ENCODE results near the gene STAP1.

STAP1 gene

DNA sequence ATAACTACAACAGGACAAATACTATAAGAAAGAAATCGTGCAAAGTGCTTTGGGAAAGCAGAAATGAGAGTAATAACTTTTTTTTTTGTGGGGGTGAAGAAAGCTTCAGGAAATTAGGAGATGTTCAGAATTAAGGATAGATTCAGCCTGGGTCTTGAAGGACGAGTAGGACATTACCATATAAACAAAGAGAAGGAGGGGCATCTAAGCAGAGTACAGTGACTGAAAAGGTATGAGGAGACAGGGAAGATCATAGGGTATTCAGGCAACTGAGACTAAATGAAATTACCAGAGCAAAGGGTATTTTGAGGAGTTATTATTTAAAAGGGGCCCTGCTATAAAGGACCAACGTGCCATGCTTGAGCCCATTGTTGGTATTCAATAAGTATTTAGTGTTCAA is 3.1 kb upstream of the STAP1 start:
- no peak for DNase-seq (ENCODE audit: low read depth in 2 of 2)

DNA sequence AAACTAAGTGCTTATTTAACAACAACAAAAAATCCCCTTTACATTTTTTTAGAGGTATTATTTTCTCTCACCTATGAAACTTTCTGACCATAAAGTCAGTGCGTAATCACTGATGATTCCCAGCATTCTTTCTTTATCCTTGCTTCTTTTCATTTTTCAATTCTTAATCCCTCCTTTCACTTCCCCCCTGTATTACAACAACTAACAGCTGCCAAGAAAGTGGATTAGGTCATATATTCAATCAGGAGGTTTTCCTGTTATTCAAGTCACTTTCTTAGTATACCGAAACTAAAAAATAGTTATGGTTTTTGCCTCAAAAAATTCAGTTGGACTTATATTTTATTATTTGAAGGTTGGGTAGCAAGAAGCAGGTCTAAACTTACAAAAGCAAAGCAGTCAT is 2.1 kb upstream of the STAP1 start:
- no peak for DNase-seq (ENCODE audit: low read depth in 2 of 2)

DNA sequence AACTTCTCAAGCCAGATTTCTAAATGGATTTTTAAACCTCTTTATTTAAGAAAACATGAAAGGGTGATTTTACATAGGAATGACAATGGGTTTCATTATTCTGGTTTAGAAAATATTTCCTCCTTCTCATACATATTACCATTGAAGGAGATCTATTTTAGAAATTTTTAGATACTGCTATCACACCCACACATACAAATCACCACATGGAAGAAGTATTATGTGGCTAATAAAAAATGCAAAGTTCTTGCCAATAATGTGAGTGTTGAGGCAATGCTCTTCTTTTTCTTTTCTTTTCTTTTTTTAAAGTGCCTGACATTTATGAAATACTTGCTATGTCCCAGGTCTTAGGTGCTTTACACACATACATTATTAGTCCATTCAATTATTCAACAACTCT is 6.8 kb downstream of the STAP1 start:
- DNase-seq (ENCODE audit: low read depth in 2 of 2) = no peak

DNA sequence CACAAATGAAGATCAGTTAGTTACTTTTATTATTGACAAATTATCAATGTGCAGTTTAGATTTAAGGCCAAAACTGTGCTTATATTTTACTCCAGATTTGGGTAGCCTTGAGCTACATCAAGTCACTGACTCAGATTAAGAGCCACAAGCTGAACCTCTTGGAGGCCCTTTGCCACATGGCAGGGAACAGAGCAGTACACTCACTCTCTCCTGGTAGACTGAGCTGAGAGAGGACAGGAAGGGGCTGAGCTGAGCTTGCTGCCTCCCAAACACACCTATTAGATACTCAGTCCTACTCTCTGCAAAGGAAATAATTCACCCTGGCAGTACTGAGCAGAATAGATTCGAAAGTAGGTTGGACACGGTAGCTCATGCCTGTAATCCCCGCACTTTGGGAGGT is 7.8 kb downstream of the STAP1 start:
- no peak for DNase-seq (ENCODE audit: low read depth in 2 of 2)

DNA sequence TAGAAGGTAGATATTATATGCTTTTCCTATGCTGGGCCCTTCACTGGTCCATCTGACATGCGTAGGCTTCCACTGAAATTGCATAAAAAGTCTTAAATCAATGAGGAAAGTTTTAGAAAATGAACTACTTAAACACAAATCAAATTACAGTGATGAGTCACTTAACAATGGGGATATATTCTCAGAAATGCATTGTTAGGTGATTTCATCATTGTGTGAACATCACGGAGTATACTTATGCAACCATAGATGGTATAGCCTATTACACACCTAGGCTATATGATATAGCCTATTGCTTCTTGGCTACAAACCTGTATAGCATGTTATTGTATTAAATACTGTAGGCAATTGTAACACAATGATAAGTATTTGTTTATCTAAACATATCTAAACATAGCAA is 10.3 kb downstream of the STAP1 start:
- DNase-seq (ENCODE audit: low read depth in 2 of 2) = no peak

DNA sequence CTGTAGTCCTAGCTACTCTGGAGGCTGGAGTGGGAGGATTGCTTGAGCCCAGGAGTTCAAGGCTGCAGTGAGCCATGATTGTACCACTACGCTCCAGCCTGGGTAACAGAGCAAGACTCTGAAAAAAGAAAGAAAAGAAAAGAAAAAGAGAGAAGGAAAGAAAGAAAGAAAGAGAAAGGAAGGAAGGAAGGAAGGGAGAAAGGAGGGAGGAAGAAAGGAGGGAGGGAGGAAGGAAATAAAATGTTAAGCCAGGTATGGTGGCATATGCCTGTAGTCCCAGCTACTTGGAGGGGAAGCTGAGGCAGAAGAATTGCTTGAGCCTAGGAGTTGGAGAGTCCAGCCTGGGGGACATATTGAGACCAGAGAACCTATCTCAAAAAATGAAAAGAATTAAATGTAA is 12.0 kb downstream of the STAP1 start:
- no peak for DNase-seq (ENCODE audit: low read depth in 2 of 2)

DNA sequence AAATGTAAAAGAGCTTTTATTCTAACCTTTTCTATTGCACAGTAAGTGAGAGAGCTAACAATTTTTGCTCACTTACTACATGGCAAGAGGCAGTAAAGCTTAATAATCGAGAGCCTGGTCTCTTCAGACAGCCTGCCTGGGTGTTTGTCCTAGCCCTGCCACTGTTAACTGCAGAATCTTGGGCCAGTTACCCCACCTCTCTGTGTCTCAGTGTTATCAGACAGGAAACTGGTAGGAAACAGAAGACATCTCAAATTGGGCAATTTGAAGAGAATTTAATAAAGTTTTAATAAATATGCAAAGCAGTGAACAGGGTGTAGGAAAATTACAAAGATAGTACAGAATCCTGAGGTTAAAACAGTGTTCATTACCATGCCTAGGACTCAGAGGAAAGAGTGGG is 13.4 kb downstream of the STAP1 start:
- DNase-seq (ENCODE audit: low read depth in 2 of 2) = no peak

DNA sequence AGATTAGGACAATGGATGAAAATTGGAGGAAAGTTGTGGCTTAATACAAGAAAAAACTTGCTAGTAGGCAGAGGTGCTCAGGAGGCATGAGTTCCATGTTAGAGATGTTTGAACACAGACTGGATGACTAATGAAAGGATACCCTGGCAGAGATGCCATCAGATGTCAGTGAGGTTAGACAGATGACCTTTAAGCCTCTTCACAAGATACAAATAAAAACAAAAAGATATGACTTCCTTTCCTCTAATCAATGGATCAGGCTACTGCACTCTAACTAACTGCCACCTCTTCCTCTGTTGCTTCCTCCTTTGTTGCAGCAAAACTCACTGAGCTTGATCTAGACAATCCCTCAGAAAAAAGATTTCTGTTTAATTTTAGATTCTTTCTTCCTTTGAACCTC is 14.7 kb downstream of the STAP1 start:
- DNase-seq (ENCODE audit: low read depth in 2 of 2) = no peak

DNA sequence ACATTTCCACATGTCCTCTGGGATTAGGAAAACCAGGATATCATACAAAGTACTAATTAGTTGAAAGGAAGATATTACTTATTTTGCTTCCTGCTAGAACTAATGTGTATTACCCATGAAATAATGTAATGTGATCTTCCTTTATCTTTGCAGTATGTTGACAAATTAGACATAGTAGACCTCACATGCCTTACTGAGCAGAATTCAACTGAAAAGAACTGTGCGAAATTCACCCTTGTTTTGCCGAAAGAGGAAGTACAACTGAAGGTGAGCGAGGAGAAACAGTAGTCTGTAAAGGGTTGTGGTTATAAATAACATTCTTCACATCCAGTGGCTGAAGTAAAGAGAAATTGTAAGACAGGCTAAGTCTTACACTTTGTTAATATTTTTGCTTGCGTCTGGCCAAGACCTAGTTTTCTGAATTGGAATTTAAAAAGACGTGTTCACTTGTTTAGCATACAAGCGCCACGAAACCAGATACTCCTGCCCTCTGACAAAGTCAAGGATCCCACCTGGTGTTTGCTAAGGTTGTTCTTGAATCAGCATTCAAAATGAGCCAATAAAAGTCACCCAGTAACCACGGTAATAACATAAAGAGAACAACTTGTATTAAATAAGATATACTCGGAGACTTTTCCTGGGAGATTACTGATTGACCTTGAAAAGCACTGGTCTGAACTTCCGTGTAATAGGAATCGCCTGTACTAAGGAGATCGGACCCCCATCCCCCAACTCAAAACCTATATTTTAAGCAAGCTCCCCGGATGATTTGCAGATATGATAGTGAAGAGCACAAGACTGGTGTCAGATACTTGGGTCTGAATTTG is 16.9 kb downstream of the STAP1 start:
- DNase-seq (ENCODE audit: low read depth in 2 of 2) = no peak

DNA sequence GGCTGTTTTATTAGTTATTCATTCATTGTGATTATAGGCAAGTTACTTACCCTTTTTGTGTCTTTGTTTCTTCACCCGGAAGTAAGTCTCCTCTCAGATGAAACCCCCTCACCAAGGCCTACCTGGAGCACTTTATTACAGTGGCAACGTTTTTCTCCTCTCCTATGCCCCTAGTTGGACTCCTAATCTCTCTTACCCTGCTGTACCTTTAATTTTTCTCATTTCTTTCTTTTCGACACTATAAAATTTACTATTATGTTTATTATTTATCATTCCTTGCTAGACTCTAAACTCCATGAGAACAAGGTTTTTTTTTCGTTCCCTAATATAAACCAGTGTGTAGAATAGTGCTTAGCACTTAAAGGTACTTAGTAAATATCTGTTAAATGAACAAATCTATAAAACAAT is 17.5 kb downstream of the STAP1 start:
- no peak for DNase-seq (ENCODE audit: low read depth in 2 of 2)

DNA sequence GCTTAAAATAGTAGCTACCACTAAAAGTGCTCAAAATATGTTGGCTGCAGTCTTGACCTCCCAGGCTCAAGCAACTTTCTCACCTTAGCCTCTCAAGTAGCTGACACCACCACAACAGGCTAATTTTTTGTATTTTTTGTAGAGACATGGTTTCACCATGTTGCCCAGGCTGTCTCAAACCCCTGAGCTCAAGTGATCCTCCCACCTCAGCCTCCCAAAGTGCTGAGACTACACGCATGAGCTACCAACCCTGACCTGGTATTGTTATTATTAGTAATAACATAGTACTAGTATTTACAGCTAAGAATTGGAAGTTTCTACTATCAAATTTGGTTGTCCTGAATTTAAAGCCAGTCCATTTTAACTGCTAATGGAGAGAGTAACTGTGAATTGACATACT is 18.0 kb downstream of the STAP1 start:
- no peak for DNase-seq (ENCODE audit: low read depth in 2 of 2)

DNA sequence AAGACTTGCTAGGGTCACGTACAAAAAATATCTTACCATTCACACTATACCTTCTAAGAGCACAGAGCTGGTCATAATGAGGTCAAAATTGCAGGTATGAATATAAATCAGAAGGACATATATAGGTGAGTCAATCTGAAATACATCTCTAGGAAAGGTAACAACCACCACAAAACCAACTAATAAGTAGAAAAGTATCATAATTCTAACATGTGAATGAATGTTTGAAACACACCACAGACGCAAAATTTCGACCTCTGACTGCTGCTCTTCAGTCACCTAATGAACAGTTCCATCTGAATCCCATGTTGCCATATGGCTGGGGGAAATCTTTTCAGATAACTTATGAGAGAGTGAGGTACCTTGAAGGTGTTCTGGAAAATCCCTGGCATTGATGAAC is 22.1 kb downstream of the STAP1 start:
- no peak for DNase-seq (ENCODE audit: low read depth in 2 of 2)

DNA sequence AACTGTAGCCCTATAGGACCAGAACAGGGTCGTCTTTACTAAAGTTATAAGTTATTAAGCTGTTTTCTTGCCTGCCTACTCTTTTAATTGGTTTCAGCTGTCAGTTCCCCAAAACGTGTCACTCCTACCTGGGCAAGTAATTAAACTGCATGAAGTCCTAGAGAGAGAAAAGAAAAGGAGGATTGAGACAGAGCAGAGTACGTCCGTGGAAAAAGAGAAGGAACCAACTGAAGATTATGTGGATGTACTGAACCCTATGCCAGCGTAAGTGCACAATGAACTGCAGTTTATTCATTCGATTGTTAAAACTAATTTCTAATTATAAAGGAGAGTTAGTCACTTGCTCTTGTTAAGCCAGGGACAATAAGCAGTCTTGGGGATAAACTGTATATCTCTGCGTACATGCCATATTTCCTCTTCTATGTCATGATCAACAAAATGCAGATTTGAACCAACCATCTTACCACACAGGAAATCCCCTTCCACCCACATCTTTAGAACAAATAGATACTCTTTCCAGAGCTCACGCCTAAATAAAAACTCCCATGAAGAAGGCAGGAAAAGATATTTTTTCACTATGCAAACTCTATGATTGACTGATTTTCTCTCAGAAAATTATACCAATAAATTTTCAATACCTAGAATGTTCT is 22.8 kb downstream of the STAP1 start:
- no peak for DNase-seq (ENCODE audit: low read depth in 2 of 2)

DNA sequence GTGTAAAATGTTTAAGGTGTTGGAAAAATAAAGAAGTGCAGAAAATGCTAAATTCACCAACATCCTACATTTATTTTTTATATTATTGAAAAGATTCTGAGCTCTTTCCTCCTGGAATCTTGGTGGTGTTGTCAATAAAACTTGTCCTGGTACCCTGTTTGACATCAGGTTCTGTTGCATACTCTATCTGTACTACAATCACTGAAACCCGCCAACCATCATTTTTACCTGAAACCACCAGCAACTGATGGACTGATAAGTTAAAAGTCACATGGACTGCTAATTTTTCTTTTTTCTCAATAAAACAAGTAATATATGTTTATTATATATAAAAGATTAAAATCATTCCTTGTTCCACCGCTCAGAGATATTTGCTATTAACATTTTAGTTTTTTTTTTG is 23.4 kb downstream of the STAP1 start:
- no peak for DNase-seq (ENCODE audit: low read depth in 2 of 2)

DNA sequence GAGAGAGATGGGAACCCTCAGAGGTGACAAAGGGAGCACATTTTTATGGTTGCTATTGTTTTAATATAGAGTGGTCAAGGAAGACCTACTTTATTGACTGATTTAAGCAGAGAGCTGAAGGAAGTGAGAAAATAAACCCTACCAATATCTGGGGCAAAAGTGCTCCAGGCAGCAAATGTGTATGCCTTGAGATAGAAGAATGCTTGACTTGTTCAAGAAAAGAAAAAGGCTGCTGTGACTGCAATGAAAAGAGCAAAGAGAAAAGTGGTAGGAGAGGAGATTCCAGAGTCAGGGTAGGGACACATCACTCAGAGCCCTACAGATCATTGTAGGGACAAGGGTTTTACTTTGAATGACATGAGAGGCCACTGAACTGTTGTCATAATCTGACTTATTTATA is 26.0 kb downstream of the STAP1 start:
- no peak for DNase-seq (ENCODE audit: low read depth in 2 of 2)

DNA sequence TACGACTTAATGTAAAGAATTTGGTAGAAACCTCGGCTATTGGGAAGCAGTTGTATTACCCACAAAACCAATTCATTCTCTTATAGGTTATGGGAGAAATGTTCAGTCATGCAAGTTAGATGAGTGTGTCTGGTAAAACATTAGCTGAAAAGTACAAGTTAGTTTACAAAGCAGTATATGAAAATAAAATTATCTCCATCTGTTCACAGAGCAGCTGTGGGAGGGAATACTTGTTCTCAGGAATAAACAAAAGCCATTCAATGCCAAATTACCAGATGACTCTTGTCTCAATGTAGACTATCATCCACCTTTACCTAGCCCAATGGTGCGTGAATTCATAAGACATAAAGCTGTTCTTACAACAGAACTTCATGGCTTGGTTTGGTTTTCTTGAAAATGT is 28.6 kb downstream of the STAP1 start:
- DNase-seq (ENCODE audit: low read depth in 2 of 2) = no peak

DNA sequence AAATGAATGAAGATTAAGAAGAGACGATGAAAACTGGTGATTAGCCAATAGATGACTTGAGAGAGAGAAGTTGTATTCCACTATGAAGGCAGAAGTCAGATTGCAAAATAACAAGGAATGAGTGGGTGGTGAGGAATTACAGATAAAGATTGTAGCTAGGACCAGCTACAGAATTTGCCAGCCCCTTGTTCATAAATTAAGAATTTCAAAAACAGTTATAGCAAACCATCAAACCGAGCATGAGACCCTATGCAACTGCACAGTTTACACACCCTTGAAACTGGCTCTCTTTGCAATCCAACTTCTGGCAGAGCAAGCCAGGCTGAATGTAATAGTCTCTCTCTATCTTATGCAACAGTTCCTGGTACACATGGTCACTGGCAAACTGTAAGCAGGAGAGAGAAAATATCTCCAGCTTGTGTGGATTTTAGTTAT is 35.2 kb downstream of the STAP1 start:
- no peak for DNase-seq (ENCODE audit: low read depth in 2 of 2)

DNA sequence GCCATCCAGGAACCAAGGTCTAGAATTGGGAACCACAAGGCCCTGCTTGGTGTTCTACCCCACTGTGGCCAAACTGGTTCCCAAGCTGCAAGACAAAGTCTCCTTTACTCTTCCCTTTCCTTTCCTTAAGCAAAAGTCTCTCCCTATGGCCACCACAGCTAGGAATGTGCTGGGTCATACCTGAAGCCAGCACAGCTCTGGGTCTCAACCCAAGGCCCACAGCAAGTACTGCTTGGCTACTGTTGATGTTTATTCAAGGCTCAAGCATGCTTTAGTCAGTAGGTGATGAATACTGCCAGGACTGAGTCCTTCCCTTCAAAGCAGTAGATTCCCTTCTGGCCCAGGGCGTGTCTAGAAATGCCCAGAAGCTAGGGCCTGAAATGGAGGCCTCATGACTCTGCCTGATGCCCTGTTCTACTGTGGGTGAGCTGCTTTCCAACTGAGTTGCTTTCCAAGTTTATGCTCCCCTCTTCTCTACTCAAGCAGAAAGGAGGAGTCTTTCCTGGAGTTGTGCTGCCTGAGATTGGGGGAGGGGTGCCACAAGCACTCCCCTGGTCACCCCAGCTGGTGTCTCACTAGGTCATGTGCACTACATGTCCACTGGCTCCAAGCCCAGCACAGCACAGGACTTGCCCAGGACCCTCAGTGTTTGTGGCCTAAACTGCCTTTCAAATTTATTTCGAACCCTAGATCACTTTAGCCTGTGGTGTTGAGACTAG is 44.9 kb downstream of the STAP1 start:
- DNase-seq (ENCODE audit: low read depth in 2 of 2) = no peak

DNA sequence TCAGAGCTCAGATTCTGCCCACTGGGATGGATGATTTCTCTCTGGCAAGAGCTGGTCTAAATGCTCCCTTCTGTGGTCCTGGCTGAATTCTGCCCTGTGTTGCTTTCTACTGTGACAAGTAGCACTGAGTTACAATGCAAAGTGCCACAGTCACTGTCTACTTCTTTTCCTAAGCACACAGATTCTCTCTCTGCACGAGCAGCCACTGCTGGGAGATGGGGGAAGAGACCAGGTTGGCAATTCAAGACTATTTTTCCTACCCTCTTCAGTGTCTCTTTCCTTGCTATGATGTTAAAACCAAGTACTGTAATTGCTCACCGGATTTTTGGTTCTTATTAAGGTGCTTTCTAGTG is 45.5 kb downstream of the STAP1 start:
- DNase-seq (ENCODE audit: low read depth in 2 of 2) = no peak

DNA sequence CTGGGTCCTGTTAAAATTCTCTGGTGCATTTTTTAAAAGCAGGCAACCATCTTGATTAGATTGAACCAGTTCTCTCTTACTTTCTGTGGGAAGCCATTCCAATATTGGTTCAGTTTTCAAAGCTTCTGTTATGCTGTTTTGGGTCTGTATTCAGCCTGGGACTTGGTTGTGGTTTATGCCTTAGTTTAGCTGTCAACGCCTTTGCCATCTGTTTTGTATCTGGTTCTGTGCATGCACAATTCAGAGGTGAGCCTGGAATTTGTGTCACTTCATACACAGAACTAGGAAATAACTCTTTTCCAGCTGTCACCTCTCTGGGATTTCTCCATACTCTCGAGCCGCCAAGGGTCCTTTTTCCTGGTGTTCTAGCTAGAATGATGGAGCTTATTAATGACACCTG is 46.2 kb downstream of the STAP1 start:
- DNase-seq (ENCODE audit: low read depth in 2 of 2) = no peak

DNA sequence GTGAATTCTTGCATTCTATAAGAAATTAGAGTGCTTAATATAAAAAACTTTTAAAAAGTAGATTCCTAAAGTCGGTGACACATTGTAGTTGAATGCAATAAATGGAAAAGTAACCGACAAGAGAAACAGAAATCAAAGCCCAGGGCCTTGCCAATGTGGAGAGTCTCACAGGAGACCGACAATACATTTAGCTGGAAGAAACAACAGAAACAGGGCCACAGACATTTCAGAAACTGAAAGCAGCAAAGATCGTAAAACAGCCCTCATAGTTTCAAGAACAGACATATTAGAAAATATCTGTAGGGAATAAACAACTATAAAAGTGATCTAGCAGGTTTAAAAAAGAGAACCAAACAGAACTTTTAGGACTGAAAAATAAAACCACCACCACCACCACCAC is 49.5 kb downstream of the STAP1 start:
- no peak for DNase-seq (ENCODE audit: low read depth in 2 of 2)

DNA sequence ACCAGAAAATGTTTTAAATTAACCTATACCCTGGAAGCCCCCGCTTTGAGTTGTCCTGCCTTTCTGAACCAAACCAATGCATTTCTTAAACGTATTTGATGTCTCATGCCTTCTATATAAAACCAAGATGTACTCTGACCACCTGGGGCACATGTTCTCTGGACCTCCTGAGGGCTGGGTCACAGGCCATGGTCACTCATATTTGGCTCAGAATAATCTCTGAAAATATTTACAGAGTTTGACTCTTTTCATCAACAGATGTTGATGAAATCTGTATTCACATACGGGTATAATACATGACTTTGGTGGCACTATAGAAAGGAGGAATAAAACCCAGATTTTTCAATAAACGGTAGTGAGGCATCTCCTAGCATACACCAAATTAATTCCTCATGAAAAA is 55.7 kb downstream of the STAP1 start:
- no peak for DNase-seq (ENCODE audit: low read depth in 2 of 2)

DNA sequence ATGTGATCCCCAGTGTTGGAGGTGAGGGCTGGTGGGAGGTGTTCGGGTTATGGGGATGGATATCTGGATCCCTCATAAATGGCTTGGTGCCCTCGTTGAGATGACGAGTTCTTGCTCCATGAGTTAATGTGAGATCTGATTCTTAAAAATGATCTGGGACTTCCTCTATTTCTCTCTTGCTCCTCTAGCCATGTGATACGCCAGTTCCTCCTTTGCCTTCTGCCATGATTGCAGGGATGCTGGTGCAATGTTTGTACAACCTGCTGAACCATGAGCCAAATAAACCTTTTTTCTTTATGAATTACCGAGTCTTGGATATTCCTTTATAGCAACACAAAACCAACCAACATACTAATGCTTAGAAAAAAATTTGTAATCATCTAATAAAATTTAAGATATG is 56.6 kb downstream of the STAP1 start:
- DNase-seq (ENCODE audit: low read depth in 2 of 2) = no peak

Data from stimulated activated CD4-positive, alpha-beta T cell treated with anti-CD3 and anti-CD28 coated beads, Interleukin-4, amount 100 ng/mL, for 48 hours (primary cell).